Activated CD8-positive, alpha-beta T cell treated with anti-CD3 and anti-CD28 coated beads for 36 hours (primary cell): ENCODE data around the gene NKAIN2. TPM values are rescaled to one million over a fixed set of nuclear protein-coding genes. Genes with fewer than 3 reads are reported as not detected.
"Not testable (repeated sequence)": the region's sequence is repeated elsewhere in the genome, so short reads cannot be mapped to it uniquely, and the experiment has no call there.

Source experiments
- ATAC-seq: fragments of 200-7000 bp; cut with Tn5 transposase; one replicate; pipeline ENCODE4 v1.10.0; 2021; ENCODE audit warnings: mild to moderate bottlenecking, moderate library complexity
- CTCF ChIA-PET: fragments of 350-600 bp; sonication (Branson Sonifier 250); formaldehyde crosslinking; loops from one replicate; lab custom pipeline; 2021; ENCODE audit warnings: antibody characterized with exemption; lab: Charles Lee
- POLR2A ChIA-PET: fragments of 350-600 bp; sonication (Branson Sonifier 250); formaldehyde crosslinking; loops from one replicate; lab custom pipeline; 2021; ENCODE audit warnings: antibody characterized with exemption; lab: Charles Lee
- DNase-seq: peaks from one replicate; pipeline ENCODE4 v3.0.0-alpha.2; 2020
- H3K27ac Mint-ChIP-seq: one replicate; pipeline ENCODE4 v1.8.0; 2021; ENCODE audit warnings: mild to moderate bottlenecking, mixed read lengths
- H3K27me3 Mint-ChIP-seq: one replicate; pipeline ENCODE4 v1.8.0; 2021; ENCODE audit warnings: mixed read lengths
- H3K36me3 Mint-ChIP-seq: one replicate; pipeline ENCODE4 v1.8.0; 2021; ENCODE audit warnings: low read depth, mixed read lengths
- H3K4me1 Mint-ChIP-seq: one replicate; pipeline ENCODE4 v1.8.0; 2021; ENCODE audit warnings: low read depth, mixed read lengths
- H3K4me3 Mint-ChIP-seq: one replicate; pipeline ENCODE4 v1.8.0; 2021; ENCODE audit warnings: mild to moderate bottlenecking, moderate library complexity, mixed read lengths
- H3K9me3 Mint-ChIP-seq: one replicate; pipeline ENCODE4 v1.8.0; 2021; ENCODE audit warnings: mixed read lengths
- CTCF ChIP-seq: fragments of 200-600 bp; IDR thresholded peaks from one replicate; pipeline ENCODE4 v1.8.0; 2022; ENCODE audit warnings: antibody characterized with exemption, mild to moderate bottlenecking
- intact Hi-C: fragments of 100-400 bp; cut with micrococcal nuclease; formaldehyde crosslinking; loops from one replicate; pipeline ENCODE4 v1.10.0; 2022
- total RNA-seq, 2 experiments: library from RNA; stranded (reverse); gene quantifications; one replicate each; pipeline ENCODE4 v1.2.3, GENCODE V29; 2021

Gene NKAIN2
- total RNA-seq, 2 experiments from 2014 or later: not detected

- CTCF ChIA-PET: no interaction called here
- H3K27me3 Mint-ChIP-seq: no peaks in the 10 kb centered on the region
- no peaks in the 10 kb centered on the region for H3K36me3 Mint-ChIP-seq
- no peak for TF ChIP-seq CTCF
- no peaks in the 10 kb centered on the region for H3K9me3 Mint-ChIP-seq
- POLR2A ChIA-PET: no interaction called here
- intact Hi-C loops: no loop called here
- no peaks in the 10 kb centered on the region for H3K4me1 Mint-ChIP-seq
- H3K27ac Mint-ChIP-seq: no peak overlapping the region
- no peak overlapping the region for H3K4me3 Mint-ChIP-seq
- ATAC-seq: no peak
- DNase-seq: no peak
Measured at GRCh38 chr6:124007266-124007665, 203.6 kb downstream of the NKAIN2 start.

DNA sequence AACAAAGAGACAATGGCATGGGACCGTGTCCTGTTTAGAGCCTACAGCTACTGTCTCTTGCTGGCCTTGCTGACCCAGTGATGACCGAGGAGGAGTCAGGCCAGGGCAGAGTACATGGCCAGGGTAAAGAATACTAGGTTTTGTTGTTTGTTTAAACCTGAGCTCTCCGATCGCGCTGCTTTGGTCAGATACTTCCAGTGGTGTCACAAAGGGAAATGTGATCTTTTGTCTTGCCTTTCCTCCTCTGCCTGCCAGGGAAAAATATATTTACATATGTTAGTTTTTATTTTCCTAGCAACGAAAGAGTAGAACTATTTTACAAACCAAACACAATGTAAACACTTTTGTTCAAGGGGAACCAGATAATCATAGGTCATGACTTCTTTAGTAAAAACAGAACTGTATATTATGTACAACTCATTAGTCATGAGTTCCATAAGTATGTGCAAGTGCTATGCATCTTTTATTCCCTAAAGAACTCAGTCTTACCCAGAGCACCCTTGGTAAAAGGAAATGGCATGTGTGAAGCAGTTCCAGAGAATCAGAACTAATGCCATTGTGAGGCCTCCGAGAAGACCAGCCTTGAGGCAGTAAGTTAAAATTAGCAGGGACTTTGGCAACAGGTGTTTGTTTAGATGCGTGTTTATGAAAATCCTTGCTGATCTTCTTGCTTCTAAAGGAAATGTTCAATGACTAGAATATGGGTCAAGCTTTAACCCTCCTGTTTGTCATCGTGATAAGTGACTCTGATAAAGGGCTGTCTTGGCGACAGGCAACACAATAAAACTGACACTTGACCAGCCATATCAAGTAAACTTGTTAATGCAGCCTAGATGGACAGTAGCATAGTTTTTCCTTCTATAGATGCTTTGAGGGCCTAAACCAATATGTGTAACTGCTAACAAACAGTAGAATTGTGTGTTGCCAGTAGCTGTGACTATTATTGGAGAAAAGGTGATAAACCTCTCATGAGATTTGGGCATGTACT, 204.6 kb downstream of the NKAIN2 start:
- intact Hi-C loops: no loop called here
- Mint-ChIP-seq H3K36me3 (no peaks in the 10 kb centered on the region), H3K27me3 (no peaks in the 10 kb centered on the region), H3K4me3 (no peak overlapping the region), H3K4me1 (no peaks in the 10 kb centered on the region), H3K9me3 (no peaks in the 10 kb centered on the region), H3K27ac (no peak overlapping the region)
- ChIA-PET POLR2A (no interaction called here), CTCF (no interaction called here)
- ATAC-seq: no peak
- no peak for DNase-seq
- no peak for TF ChIP-seq CTCF

- intact Hi-C loops: no loop called here
- no peak for DNase-seq
- no peaks in the 10 kb centered on the region for H3K36me3 Mint-ChIP-seq
Measured at GRCh38 chr6:124008988-124009765, 205.5 kb downstream of the NKAIN2 start.

GRCh38 chr6:124010574-124010973, 206.9 kb downstream of the NKAIN2 start:
- no peak for DNase-seq
- H3K4me3 Mint-ChIP-seq: no peak overlapping the region
- no peaks in the 10 kb centered on the region for H3K9me3 Mint-ChIP-seq
- intact Hi-C loops: no loop called here
- ChIA-PET POLR2A (no interaction called here), CTCF (no interaction called here)
- no peaks in the 10 kb centered on the region for H3K36me3 Mint-ChIP-seq
- H3K27ac Mint-ChIP-seq: no peak overlapping the region
- H3K27me3 Mint-ChIP-seq: no peaks in the 10 kb centered on the region
- no peak for TF ChIP-seq CTCF
- no peak for ATAC-seq
- no peaks in the 10 kb centered on the region for H3K4me1 Mint-ChIP-seq

More at GRCh38 chr6:124008988-124009765, 205.5 kb downstream of the NKAIN2 start:
- H3K27ac Mint-ChIP-seq: no peak overlapping the region
- ATAC-seq: no peak
- no peaks in the 10 kb centered on the region for H3K27me3 Mint-ChIP-seq
- POLR2A ChIA-PET: no interaction called here
- CTCF ChIA-PET: no interaction called here
- H3K4me3 Mint-ChIP-seq: no peak overlapping the region
- TF ChIP-seq CTCF: no peak
- H3K4me1 Mint-ChIP-seq: no peaks in the 10 kb centered on the region
- H3K9me3 Mint-ChIP-seq: no peaks in the 10 kb centered on the region

DNA sequence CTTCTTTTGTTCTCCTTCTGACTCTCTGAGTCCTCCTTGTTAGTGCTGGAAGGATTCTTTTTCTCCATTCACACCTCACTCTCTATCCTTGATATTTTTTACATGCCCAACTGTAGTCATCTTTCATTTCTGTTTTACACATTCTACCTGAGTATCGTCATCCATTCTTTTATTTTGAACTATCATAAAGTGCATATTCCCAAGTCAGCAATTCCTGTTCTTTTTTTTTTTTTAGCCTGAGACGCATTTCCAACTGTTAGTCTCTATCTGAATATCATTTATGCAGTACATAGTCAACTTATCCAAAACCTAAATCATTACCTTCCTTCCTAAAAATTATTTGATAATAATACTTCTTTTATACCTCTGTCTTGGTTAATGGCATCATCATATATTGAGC, 207.5 kb downstream of the NKAIN2 start:
- ChIA-PET POLR2A (no interaction called here), CTCF (no interaction called here)
- Mint-ChIP-seq H3K27ac (no peak overlapping the region), H3K9me3 (no peaks in the 10 kb centered on the region), H3K4me1 (no peaks in the 10 kb centered on the region), H3K36me3 (no peaks in the 10 kb centered on the region), H3K27me3 (no peaks in the 10 kb centered on the region), H3K4me3 (no peak overlapping the region)
- no peak for TF ChIP-seq CTCF
- intact Hi-C loops: no loop called here
- no peak for DNase-seq
- no peak for ATAC-seq

GRCh38 chr6:124022051-124022450, 218.4 kb downstream of the NKAIN2 start:
- intact Hi-C loops, ATAC-seq, H3K4me1 Mint-ChIP-seq, H3K36me3 Mint-ChIP-seq, H3K27me3 Mint-ChIP-seq, DNase-seq, H3K27ac Mint-ChIP-seq, CTCF ChIA-PET, H3K4me3 Mint-ChIP-seq, H3K9me3 Mint-ChIP-seq, POLR2A ChIA-PET: not testable (repeated sequence)
